ENCODE measurements around the gene TXN. TPM values are rescaled to one million over a fixed set of nuclear protein-coding genes. Genes with fewer than 3 reads are reported as not detected.
"Not testable (repeated sequence)": the region's sequence is repeated elsewhere in the genome, so short reads cannot be mapped to it uniquely, and the experiment has no call there.

TXN gene
- total and polyA plus RNA-seq, 8 donors, result 148 to 308 (median 151) TPM

- ATAC-seq, result no peak
- H3K9me3 ChIP-seq, result no peaks in the 10 kb centered on the region
Observed at GRCh38 chr9:110202232-110202631, 54.1 kb downstream of the TXN start.

GRCh38 chr9:110199643-110200042, 56.7 kb downstream of the TXN start:
- peak; percentile 76 for ATAC-seq
- intact Hi-C loops (cut with DNase I), result no loop called here

More at GRCh38 chr9:110202232-110202631, 54.1 kb downstream of the TXN start:
- Histone ChIP-seq H3K27me3 (no peaks in the 10 kb centered on the region), H3K36me3 (no peaks in the 10 kb centered on the region), H3K4me1 (no peaks in the 10 kb centered on the region), H3K27ac (no peak overlapping the region), H3K4me3 (no peak overlapping the region)
- no peak for DNase-seq
- TF ChIP-seq, protein P1, sequence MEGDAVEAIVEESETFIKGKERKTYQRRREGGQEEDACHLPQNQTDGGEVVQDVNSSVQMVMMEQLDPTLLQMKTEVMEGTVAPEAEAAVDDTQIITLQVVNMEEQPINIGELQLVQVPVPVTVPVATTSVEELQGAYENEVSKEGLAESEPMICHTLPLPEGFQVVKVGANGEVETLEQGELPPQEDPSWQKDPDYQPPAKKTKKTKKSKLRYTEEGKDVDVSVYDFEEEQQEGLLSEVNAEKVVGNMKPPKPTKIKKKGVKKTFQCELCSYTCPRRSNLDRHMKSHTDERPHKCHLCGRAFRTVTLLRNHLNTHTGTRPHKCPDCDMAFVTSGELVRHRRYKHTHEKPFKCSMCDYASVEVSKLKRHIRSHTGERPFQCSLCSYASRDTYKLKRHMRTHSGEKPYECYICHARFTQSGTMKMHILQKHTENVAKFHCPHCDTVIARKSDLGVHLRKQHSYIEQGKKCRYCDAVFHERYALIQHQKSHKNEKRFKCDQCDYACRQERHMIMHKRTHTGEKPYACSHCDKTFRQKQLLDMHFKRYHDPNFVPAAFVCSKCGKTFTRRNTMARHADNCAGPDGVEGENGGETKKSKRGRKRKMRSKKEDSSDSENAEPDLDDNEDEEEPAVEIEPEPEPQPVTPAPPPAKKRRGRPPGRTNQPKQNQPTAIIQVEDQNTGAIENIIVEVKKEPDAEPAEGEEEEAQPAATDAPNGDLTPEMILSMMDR (IDR thresholded peaks at IDR 0.05), result no peak
- intact Hi-C loops (cut with DNase I), result no loop called here

DNA sequence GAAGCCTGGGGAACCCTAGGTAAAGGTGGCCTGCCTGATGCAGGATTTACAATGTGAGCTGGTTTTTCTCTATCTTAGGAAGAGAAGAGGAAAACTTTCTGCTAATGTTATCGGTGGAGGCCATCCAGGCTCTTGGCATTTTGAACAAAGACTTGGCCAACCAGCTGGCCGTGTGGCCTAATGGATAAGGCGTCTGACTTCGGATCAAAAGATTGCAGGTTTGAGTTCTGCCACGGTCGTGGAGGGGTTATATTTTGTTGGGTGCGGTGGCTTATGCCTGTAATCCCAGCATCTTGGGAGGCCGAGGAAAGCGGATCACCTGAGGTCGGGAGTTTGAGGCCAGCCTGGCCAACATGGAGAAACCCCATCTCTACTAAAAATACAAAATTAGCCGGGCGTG, 58.0 kb downstream of the TXN start:
- no peak for DNase-seq
- no peaks in the 10 kb centered on the region for H3K27me3 ChIP-seq
- H3K36me3 ChIP-seq, result no peaks in the 10 kb centered on the region
- peaks cover 7 to 19% of the 10 kb centered on the region in 2 donors for H3K4me1 ChIP-seq
- no peaks in the 10 kb centered on the region for H3K9me3 ChIP-seq
- intact Hi-C loops (cut with DNase I), result no loop called here
- no peak overlapping the region for H3K4me3 ChIP-seq
- no peak for ATAC-seq
- TF ChIP-seq, protein P1 (IDR thresholded peaks at IDR 0.05), result no peak
- no peak overlapping the region for H3K27ac ChIP-seq

More at GRCh38 chr9:110199643-110200042, 56.7 kb downstream of the TXN start:
- Histone ChIP-seq H3K27me3 (no peaks in the 10 kb centered on the region), H3K27ac (peak overlapping the region in 1 of 2 donors; percentile 39), H3K36me3 (no peaks in the 10 kb centered on the region), H3K4me1 (peaks cover 0 to 6% of the 10 kb centered on the region in 2 donors), H3K9me3 (no peaks in the 10 kb centered on the region), H3K4me3 (no peak overlapping the region)
- TF ChIP-seq, protein P1 (IDR thresholded peaks at IDR 0.05), result no peak
- no peak for DNase-seq

DNA sequence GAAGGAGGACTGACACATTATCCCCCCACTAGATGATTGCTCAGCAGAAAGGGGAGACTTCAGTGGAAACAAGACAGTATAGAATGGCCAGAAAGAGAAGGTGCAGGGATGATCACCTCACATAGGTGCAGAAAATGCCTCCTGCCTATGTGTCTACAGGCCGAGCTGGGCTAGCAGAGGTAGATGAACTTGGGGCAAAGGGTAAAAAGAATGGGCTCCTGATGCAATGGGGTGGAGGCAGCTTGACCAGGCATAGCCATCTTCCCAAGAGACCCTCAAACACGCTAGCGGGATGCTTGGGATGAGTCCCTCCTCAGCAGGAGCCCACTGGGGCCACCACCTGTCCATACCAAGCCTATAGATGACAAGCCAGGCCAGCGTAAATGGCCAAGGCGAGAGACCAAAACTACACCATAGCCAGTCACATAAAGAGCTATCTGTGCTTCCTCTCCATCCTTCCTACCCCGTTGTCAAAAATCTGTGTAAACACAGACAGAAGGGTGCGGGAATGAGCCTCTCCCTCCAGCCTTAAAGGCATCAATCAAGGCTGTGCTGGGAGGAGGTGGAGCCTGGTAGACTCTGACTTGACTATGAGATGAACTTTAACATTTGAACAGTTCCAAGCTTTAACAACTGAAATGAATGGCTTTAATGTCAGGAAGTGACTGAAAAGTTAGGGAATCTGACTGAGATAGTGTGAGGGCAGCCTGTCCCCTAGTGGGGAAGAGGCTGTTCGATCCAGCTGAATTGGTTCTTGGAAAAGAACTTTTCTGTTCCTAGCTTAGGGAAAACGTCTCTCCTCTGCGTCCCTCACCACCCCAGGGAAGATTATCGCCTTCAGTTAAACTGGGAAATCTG, 58.7 kb downstream of the TXN start:
- H3K27me3 ChIP-seq, result no peaks in the 10 kb centered on the region
- intact Hi-C loops (cut with DNase I), result no loop called here
- TF ChIP-seq, protein P1 (IDR thresholded peaks at IDR 0.05), result no peak
- H3K4me3 ChIP-seq, result no peak overlapping the region
- peaks cover 10 to 27% of the 10 kb centered on the region in 2 donors for H3K4me1 ChIP-seq
- no peak overlapping the region for H3K27ac ChIP-seq
- H3K9me3 ChIP-seq, result no peaks in the 10 kb centered on the region
- H3K36me3 ChIP-seq, result no peaks in the 10 kb centered on the region
- DNase-seq (no peak), ATAC-seq (no peak)

DNA sequence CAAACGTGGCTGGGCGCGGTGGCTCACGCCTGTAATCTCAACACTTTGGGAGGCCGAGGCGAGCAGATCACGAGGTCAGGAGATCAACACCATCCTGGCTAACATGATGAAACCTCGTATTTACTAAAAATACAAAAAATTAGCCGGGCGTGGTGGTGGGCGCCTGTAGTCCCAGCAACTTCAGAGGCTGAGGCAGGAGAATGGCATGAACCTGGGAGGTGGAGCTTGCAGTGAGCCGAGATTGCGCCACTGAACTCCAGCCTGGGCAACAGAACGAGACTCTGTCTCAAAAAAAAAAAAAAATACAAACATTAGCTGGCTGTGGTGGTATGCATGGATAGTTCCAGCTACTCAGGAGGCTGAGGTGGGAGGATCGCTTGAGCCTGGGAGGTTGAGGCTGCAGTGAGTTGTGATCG, 60.2 kb downstream of the TXN start:
- DNase-seq; ATAC-seq; H3K36me3 ChIP-seq; intact Hi-C loops (cut with DNase I); H3K4me3 ChIP-seq; H3K9me3 ChIP-seq; H3K27ac ChIP-seq; H3K27me3 ChIP-seq: not testable (repeated sequence)
- H3K4me1 ChIP-seq, result peaks cover 10 to 39% of the 10 kb centered on the region in 2 donors

Other genes starting within 250 kb of the TXN start
- gene C9orf152, start 48.3 kb downstream of the TXN start, total RNA-seq, result 10 to 100 TPM; 12.5 to 19.5 TPM
- gene C9orf152, start 48.3 kb downstream of the TXN start, polyA plus RNA-seq (ENCODE audit: insufficient read length in 6 of 6), result 10 to 100 TPM in 2 of 6 donors, 1 to 10 TPM in 4; 6.7 to 14.1 (median 8.4) TPM
- not detected for gene TXNDC8, start 81.4 kb upstream of the TXN start, total RNA-seq
- not detected for gene TXNDC8, start 81.4 kb upstream of the TXN start, polyA plus RNA-seq (ENCODE audit: insufficient read length in 6 of 6)

All from left lung (tissue), 10 donors.